Measurements from ENCODE around the gene RPL36A.

- TF ChIP-seq BHLHE40 (IDR thresholded peaks at IDR 0.05; ENCODE audit: low read length) (no peak), CEBPB (tag; IDR thresholded peaks at IDR 0.05) (no peak), SUPT5H (IDR thresholded peaks at IDR 0.05) (no peak), FOXK2 (conservative IDR thresholded peaks at IDR 0.05 in 1 of 2, IDR thresholded peaks at IDR 0.05 in 1 of 2; ENCODE audit: low read depth in 2 of 2) (no peak), GABPA (tag; conservative IDR thresholded peaks at IDR 0.05; ENCODE audit: low read depth) (no peak), PTTG1 (tag; IDR thresholded peaks at IDR 0.05; ENCODE audit: low read depth) (no peak), MYC (IDR thresholded peaks at IDR 0.05; ENCODE audit: low read depth, low read length) (0 out of 2 replicates have a peak, but pooled peaks have one; percentile 23), MYC (CRISPR knock-in tag; IDR thresholded peaks at IDR 0.05; ENCODE audit: borderline replicate concordance, low read depth) (no peak), CUX1 (CRISPR knock-in tag; IDR thresholded peaks at IDR 0.05) (no peak), POLR2AphosphoS2 (IDR thresholded peaks at IDR 0.05; ENCODE audit: low read length) (no peak)
Measured at GRCh38 chrX:101383679-101384205, 7.1 kb upstream of the RPL36A start.

All from K562 (cell line).